GM12891 (cell line): ENCODE data around the gene MAFF.

Source experiments
- PAX5 ChIP-seq: IDR thresholded peaks from 2 replicates; pipeline ENCODE4 v1.6.1; 2011; ENCODE audit warnings: low read length, moderate library complexity, mild to moderate bottlenecking; ENCODE audit not compliant: insufficient read depth, severe bottlenecking
- POLR2A ChIP-seq: IDR thresholded peaks from 2 replicates; pipeline ENCODE4 v1.6.1; 2011; ENCODE audit warnings: low read depth, low read length, control low read depth
- POLR2AphosphoS5 ChIP-seq: IDR thresholded peaks from 2 replicates; pipeline ENCODE4 v1.6.1; 2011; ENCODE audit warnings: low read depth, low read length, control low read depth
- POU2F2 ChIP-seq: IDR thresholded peaks from 2 replicates; pipeline ENCODE4 v1.6.1; 2011; ENCODE audit warnings: low read depth, mild to moderate bottlenecking, control low read depth, low read length, moderate library complexity
- SPI1 ChIP-seq: IDR thresholded peaks from 2 replicates; pipeline ENCODE4 v1.6.1; 2011; ENCODE audit warnings: low read depth, low read length, control low read depth
- TAF1 ChIP-seq: IDR thresholded peaks from 2 replicates; pipeline ENCODE4 v1.6.1; 2011; ENCODE audit warnings: low read depth, low read length, control low read depth

DNA sequence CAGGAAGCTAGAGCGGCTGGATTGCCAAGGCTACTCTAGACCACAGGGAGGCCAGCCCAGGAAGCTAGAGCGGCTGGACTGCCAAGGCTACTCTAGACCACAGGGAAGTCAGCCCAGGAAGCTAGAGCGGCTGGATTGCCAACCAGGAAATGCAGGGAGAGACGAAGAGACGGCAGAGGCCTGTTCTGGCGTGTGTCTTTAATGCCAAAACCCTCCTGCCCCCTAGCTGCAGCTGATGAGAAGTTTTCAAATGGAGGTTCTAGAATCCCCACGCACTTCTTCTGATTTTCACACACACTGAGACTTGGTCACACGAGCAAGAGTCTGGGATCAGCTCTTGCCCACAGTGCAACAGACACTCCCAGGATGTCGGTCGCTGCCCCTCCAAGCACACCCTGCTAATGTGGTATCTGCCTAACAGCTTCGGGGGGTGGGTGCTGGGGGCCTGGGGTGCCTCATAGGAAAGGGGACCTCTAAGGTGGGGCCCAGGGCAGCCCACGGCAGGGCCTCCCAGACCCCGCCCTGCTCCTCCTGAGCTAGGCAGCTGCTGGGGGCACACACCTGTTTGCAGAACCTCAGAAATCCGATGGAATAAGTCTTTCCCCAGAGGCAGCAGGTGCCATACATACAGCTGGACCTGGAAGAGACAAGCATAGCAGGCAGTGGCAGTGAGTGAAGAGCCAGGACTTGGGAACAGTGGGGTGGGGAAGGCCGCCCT lies 28.5 kb downstream of the MAFF start:
- TF ChIP-seq TAF1 (no peak), POLR2A (no peak), POLR2AphosphoS5 (no peak), SPI1 (no peak), POU2F2 (no peak), PAX5 (no peak)
